Measurements from ENCODE around the gene CADM4.

CADM4 gene

GRCh38 chr19:43674183-43674582 is 34.5 kb upstream of the CADM4 start:
- peak in 1 of 2 donors; percentile 41 for DNase-seq
- Histone ChIP-seq H4K91ac (ENCODE audit: low read depth, low read length) (no peak overlapping the region), H3K4me3 (ENCODE audit: low read depth, low read length) (no peak overlapping the region), H3K18ac (ENCODE audit: low read length) (no peak overlapping the region), H2BK120ac (ENCODE audit: insufficient read depth, low read length, poor library complexity) (no peak overlapping the region), H3K27ac (ENCODE audit: low read depth, low read length) (no peak overlapping the region), H3K14ac (ENCODE audit: low read length) (no peak overlapping the region), H2BK12ac (ENCODE audit: low read length) (no peak overlapping the region), H3K23ac (ENCODE audit: low read length) (no peak overlapping the region), H3K79me2 (ENCODE audit: control insufficient read depth, insufficient read depth, low read length, poor library complexity) (no peaks in the 10 kb centered on the region), H2AFZ (ENCODE audit: insufficient read depth, low read length, poor library complexity) (no peak overlapping the region), H4K12ac (ENCODE audit: low read depth, low read length) (no peak overlapping the region), H3K9ac (ENCODE audit: low read length) (no peak overlapping the region), H3K27me3 (ENCODE audit: insufficient read depth, low read length) (peaks cover 4% of the 10 kb centered on the region), H3K36me3 (ENCODE audit: control insufficient read depth in 1 of 2, insufficient read depth in 2 of 2, low read length in 2 of 2) (no peaks in the 10 kb centered on the region), H3K9me3 (ENCODE audit: insufficient read depth, low read depth, low read length) (peaks cover 4% of the 10 kb centered on the region), H3K79me1 (ENCODE audit: low read length) (peaks cover under 1% of the 10 kb centered on the region), H4K8ac (ENCODE audit: low read depth, low read length) (no peak overlapping the region), H2BK5ac (ENCODE audit: low read depth, low read length, poor library complexity) (no peak overlapping the region), H2AK5ac (ENCODE audit: low read length) (no peak overlapping the region), H3K4me2 (ENCODE audit: low read length) (no peak overlapping the region), H3K4ac (ENCODE audit: low read depth, low read length) (no peak overlapping the region), H3K4me1 (ENCODE audit: control insufficient read depth in 1 of 2, insufficient read depth in 2 of 2, low read length in 2 of 2) (peaks cover 8% of the 10 kb centered on the region in 2 experiments)
- WGBS (ENCODE audit: extremely low coverage, insufficient coverage, insufficient read length): no CpG with 5 or more reads among the region's 8 CpGs

GRCh38 chr19:43673637-43674036 is 34.0 kb upstream of the CADM4 start:
- H3K14ac ChIP-seq (ENCODE audit: low read length): no peak overlapping the region
- peaks cover 4% of the 10 kb centered on the region for H3K27me3 ChIP-seq (ENCODE audit: insufficient read depth, low read length)
- no peak overlapping the region for H4K91ac ChIP-seq (ENCODE audit: low read depth, low read length)
- H3K23ac ChIP-seq (ENCODE audit: low read length): no peak overlapping the region
- H3K4me2 ChIP-seq (ENCODE audit: low read length): no peak overlapping the region
- no peak overlapping the region for H2BK12ac ChIP-seq (ENCODE audit: low read length)
- H2AK5ac ChIP-seq (ENCODE audit: low read length): no peak overlapping the region
- no peak overlapping the region for H3K18ac ChIP-seq (ENCODE audit: low read length)
- no peak overlapping the region for H4K12ac ChIP-seq (ENCODE audit: low read depth, low read length)
- H3K4ac ChIP-seq (ENCODE audit: low read depth, low read length): no peak overlapping the region
- H3K27ac ChIP-seq (ENCODE audit: low read depth, low read length): no peak overlapping the region
- H3K36me3 ChIP-seq (ENCODE audit: control insufficient read depth in 1 of 2, insufficient read depth in 2 of 2, low read length in 2 of 2): no peaks in the 10 kb centered on the region
- H2BK120ac ChIP-seq (ENCODE audit: insufficient read depth, low read length, poor library complexity): no peak overlapping the region
- WGBS (ENCODE audit: extremely low coverage, insufficient coverage, insufficient read length): no CpG with 5 or more reads among the region's 3 CpGs
- H3K79me1 ChIP-seq (ENCODE audit: low read length): peaks cover 4% of the 10 kb centered on the region
- H3K9ac ChIP-seq (ENCODE audit: low read length): no peak overlapping the region
- H3K4me3 ChIP-seq (ENCODE audit: low read depth, low read length): no peak overlapping the region
- no peak overlapping the region for H4K8ac ChIP-seq (ENCODE audit: low read depth, low read length)
- H2AFZ ChIP-seq (ENCODE audit: insufficient read depth, low read length, poor library complexity): no peak overlapping the region
- H3K79me2 ChIP-seq (ENCODE audit: control insufficient read depth, insufficient read depth, low read length, poor library complexity): no peaks in the 10 kb centered on the region
- DNase-seq: no peak
- H3K4me1 ChIP-seq (ENCODE audit: control insufficient read depth in 1 of 2, insufficient read depth in 2 of 2, low read length in 2 of 2): peaks cover 10% of the 10 kb centered on the region in 2 experiments
- H2BK5ac ChIP-seq (ENCODE audit: low read depth, low read length, poor library complexity): no peak overlapping the region
- H3K9me3 ChIP-seq (ENCODE audit: insufficient read depth, low read depth, low read length): peaks cover 4% of the 10 kb centered on the region

GRCh38 chr19:43672061-43672679 is 32.5 kb upstream of the CADM4 start:
- Histone ChIP-seq H2BK120ac (ENCODE audit: insufficient read depth, low read length, poor library complexity) (no peak overlapping the region), H3K36me3 (ENCODE audit: control insufficient read depth in 1 of 2, insufficient read depth in 2 of 2, low read length in 2 of 2) (no peaks in the 10 kb centered on the region), H3K18ac (ENCODE audit: low read length) (no peak overlapping the region), H3K79me1 (ENCODE audit: low read length) (peaks cover 4% of the 10 kb centered on the region), H3K4ac (ENCODE audit: low read depth, low read length) (no peak overlapping the region), H2BK12ac (ENCODE audit: low read length) (no peak overlapping the region), H3K79me2 (ENCODE audit: control insufficient read depth, insufficient read depth, low read length, poor library complexity) (no peaks in the 10 kb centered on the region), H4K12ac (ENCODE audit: low read depth, low read length) (no peak overlapping the region), H3K9ac (ENCODE audit: low read length) (no peak overlapping the region), H2AFZ (ENCODE audit: insufficient read depth, low read length, poor library complexity) (no peak overlapping the region), H2BK5ac (ENCODE audit: low read depth, low read length, poor library complexity) (peak overlapping the region; percentile 3), H3K4me1 (ENCODE audit: control insufficient read depth in 1 of 2, insufficient read depth in 2 of 2, low read length in 2 of 2) (peaks cover 10% of the 10 kb centered on the region in 2 experiments), H3K4me2 (ENCODE audit: low read length) (no peak overlapping the region), H3K27ac (ENCODE audit: low read depth, low read length) (no peak overlapping the region), H2AK5ac (ENCODE audit: low read length) (no peak overlapping the region), H4K91ac (ENCODE audit: low read depth, low read length) (no peak overlapping the region), H3K9me3 (ENCODE audit: insufficient read depth, low read depth, low read length) (peaks cover 7% of the 10 kb centered on the region), H4K8ac (ENCODE audit: low read depth, low read length) (no peak overlapping the region), H3K4me3 (ENCODE audit: low read depth, low read length) (no peak overlapping the region), H3K14ac (ENCODE audit: low read length) (no peak overlapping the region), H3K23ac (ENCODE audit: low read length) (peak overlapping the region; percentile 11), H3K27me3 (ENCODE audit: insufficient read depth, low read length) (peaks cover 4% of the 10 kb centered on the region)
- DNase-seq: no peak
- WGBS (ENCODE audit: extremely low coverage, insufficient coverage, insufficient read length): no CpG with 5 or more reads among the region's 6 CpGs

- Histone ChIP-seq H2BK120ac (ENCODE audit: insufficient read depth, low read length, poor library complexity) (no peak overlapping the region), H3K4me3 (ENCODE audit: low read depth, low read length) (no peak overlapping the region)
- WGBS (ENCODE audit: extremely low coverage, insufficient coverage, insufficient read length): no CpG with 5 or more reads among the region's 44 CpGs
Measured at GRCh38 chr19:43668406-43669109, 28.9 kb upstream of the CADM4 start.

More at GRCh38 chr19:43668406-43669109, 28.9 kb upstream of the CADM4 start:
- DNase-seq: peak; percentile 100
- Histone ChIP-seq H3K9me3 (ENCODE audit: insufficient read depth, low read depth, low read length) (peaks cover 6% of the 10 kb centered on the region), H2BK12ac (ENCODE audit: low read length) (no peak overlapping the region), H3K4ac (ENCODE audit: low read depth, low read length) (peak overlapping the region; percentile 42), H2AK5ac (ENCODE audit: low read length) (no peak overlapping the region), H3K18ac (ENCODE audit: low read length) (no peak overlapping the region), H3K27ac (ENCODE audit: low read depth, low read length) (no peak overlapping the region), H3K4me1 (ENCODE audit: control insufficient read depth in 1 of 2, insufficient read depth in 2 of 2, low read length in 2 of 2) (peaks cover 6 to 7% of the 10 kb centered on the region in 2 experiments), H2BK5ac (ENCODE audit: low read depth, low read length, poor library complexity) (no peak overlapping the region), H3K14ac (ENCODE audit: low read length) (no peak overlapping the region), H3K79me2 (ENCODE audit: control insufficient read depth, insufficient read depth, low read length, poor library complexity) (no peaks in the 10 kb centered on the region), H4K12ac (ENCODE audit: low read depth, low read length) (peak overlapping the region; percentile 63), H3K79me1 (ENCODE audit: low read length) (peaks cover 4% of the 10 kb centered on the region), H3K9ac (ENCODE audit: low read length) (no peak overlapping the region), H4K91ac (ENCODE audit: low read depth, low read length) (peak overlapping the region; percentile 39), H3K36me3 (ENCODE audit: control insufficient read depth in 1 of 2, insufficient read depth in 2 of 2, low read length in 2 of 2) (peaks cover 0 to 3% of the 10 kb centered on the region in 2 experiments), H3K23ac (ENCODE audit: low read length) (no peak overlapping the region), H4K8ac (ENCODE audit: low read depth, low read length) (peak overlapping the region; percentile 80), H3K27me3 (ENCODE audit: insufficient read depth, low read length) (peaks cover 4% of the 10 kb centered on the region), H2AFZ (ENCODE audit: insufficient read depth, low read length, poor library complexity) (peak overlapping the region; percentile 69), H3K4me2 (ENCODE audit: low read length) (peak overlapping the region; percentile 68)

Measured in trophoblast cell (in vitro differentiated cells and primary cell).